HG03159 (cell line): ENCODE measurements around the gene CD160.
"Not testable (repeated sequence)": the region's sequence is repeated elsewhere in the genome, so short reads cannot be mapped to it uniquely, and the experiment has no call there.

Experiments
- ATAC-seq: cut with Tn5 transposase; IDR thresholded peaks from one replicate; pipeline ENCODE4 v1.9.1; 2021; ENCODE audit warnings: mild to moderate bottlenecking, moderate library complexity; ENCODE audit not compliant: unreplicated experiment

Gene CD160

GRCh38 chr1:145719230-145720079, at the start of gene CD160:
CD160 (plus strand) TSS chr1:145719499; CDS start chr1:145728328, 8,829 bp downstream.
- ATAC-seq: no peak

- not testable (repeated sequence) for ATAC-seq
These were observed 48.1 kb upstream of the CD160 start for GRCh38 chr1:145670995-145671745.

GRCh38 chr1:145673217-145673616, 46.1 kb upstream of the CD160 start:
- not testable (repeated sequence) for ATAC-seq

GRCh38 chr1:145684858-145685257, 34.4 kb upstream of the CD160 start:
- not testable (repeated sequence) for ATAC-seq

GRCh38 chr1:145686078-145686477, 33.2 kb upstream of the CD160 start:
- not testable (repeated sequence) for ATAC-seq

GRCh38 chr1:145688328-145688727, 31.0 kb upstream of the CD160 start:
- no peak for ATAC-seq

- no peak for ATAC-seq
These were observed 30.4 kb upstream of the CD160 start for GRCh38 chr1:145688924-145689323.

GRCh38 chr1:145689922-145690321, 29.4 kb upstream of the CD160 start:
- ATAC-seq: no peak

GRCh38 chr1:145690587-145691558, 28.4 kb upstream of the CD160 start:
- ATAC-seq: peak; percentile 66

GRCh38 chr1:145692785-145693443, 26.4 kb upstream of the CD160 start:
- ATAC-seq: no peak

GRCh38 chr1:145695821-145696629, 23.3 kb upstream of the CD160 start:
- no peak for ATAC-seq

- ATAC-seq: no peak
These were observed 22.7 kb upstream of the CD160 start for GRCh38 chr1:145696630-145696960.

- no peak for ATAC-seq
These were observed 17.9 kb upstream of the CD160 start for GRCh38 chr1:145701306-145701862.

- ATAC-seq: no peak
These were observed 17.2 kb upstream of the CD160 start for GRCh38 chr1:145702052-145702451.

- ATAC-seq: no peak
These were observed 16.5 kb upstream of the CD160 start for GRCh38 chr1:145702826-145703225.

- ATAC-seq: no peak
These were observed 13.7 kb upstream of the CD160 start for GRCh38 chr1:145705622-145706021.

GRCh38 chr1:145706086-145706664, 13.1 kb upstream of the CD160 start:
- ATAC-seq: no peak

GRCh38 chr1:145707183-145707867, 12.0 kb upstream of the CD160 start, which contains the start of gene PDZK1:
PDZK1 (minus strand) TSS chr1:145707368; CDS start chr1:145688021, 19,347 bp downstream.
- ATAC-seq: no peak
